ENCODE results near the gene LEMD1.
A peak's percentile ranks its signal among the peaks of the same experiment; 100 is the strongest.

The LEMD1 gene

DNA sequence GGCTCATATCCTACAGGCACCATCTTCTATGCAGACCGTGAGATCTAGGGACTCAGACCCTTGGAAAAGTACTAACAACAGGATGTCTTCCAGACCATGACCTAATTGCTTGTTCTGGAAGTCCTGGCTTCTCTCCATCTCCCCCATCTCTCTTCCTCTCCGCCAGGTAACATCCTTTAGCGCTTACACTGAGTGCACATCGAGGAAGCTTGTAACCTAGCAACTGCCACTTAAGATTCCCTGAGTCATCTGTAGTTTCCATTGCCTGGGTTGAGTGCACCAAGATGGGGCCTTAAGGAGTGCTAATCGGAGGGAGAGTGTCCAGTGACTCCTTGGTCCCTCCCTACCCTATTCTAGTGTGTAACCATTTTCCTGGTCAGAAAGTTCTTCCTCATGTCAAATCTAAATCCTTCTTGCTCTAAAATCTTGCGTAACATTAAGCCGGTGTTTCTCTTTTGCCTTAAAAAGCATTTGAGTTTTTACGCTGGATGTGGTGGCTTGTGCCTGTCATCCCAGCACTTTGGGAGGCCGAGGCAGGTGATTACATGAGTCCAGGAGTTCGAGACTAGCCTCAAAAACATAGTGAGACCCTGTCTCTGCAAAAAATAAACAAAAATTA, 74.8 kb downstream of the LEMD1 start:
- no peak for DNase-seq (ENCODE audit: low read depth)
- TF ChIP-seq, protein P1, sequence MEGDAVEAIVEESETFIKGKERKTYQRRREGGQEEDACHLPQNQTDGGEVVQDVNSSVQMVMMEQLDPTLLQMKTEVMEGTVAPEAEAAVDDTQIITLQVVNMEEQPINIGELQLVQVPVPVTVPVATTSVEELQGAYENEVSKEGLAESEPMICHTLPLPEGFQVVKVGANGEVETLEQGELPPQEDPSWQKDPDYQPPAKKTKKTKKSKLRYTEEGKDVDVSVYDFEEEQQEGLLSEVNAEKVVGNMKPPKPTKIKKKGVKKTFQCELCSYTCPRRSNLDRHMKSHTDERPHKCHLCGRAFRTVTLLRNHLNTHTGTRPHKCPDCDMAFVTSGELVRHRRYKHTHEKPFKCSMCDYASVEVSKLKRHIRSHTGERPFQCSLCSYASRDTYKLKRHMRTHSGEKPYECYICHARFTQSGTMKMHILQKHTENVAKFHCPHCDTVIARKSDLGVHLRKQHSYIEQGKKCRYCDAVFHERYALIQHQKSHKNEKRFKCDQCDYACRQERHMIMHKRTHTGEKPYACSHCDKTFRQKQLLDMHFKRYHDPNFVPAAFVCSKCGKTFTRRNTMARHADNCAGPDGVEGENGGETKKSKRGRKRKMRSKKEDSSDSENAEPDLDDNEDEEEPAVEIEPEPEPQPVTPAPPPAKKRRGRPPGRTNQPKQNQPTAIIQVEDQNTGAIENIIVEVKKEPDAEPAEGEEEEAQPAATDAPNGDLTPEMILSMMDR (IDR thresholded peaks at IDR 0.05; ENCODE audit: low read length, missing control alignments): no peak
- H3K4me3 ChIP-seq (replicated peaks; ENCODE audit: low read depth, low read length): no peak overlapping the region

GRCh38 chr1:205345761-205346160, 76.1 kb downstream of the LEMD1 start:
- H3K4me3 ChIP-seq (replicated peaks; ENCODE audit: low read depth, low read length): no peak overlapping the region
- TF ChIP-seq, protein P1 (IDR thresholded peaks at IDR 0.05; ENCODE audit: low read length, missing control alignments): no peak
- no peak for DNase-seq (ENCODE audit: low read depth)

DNA sequence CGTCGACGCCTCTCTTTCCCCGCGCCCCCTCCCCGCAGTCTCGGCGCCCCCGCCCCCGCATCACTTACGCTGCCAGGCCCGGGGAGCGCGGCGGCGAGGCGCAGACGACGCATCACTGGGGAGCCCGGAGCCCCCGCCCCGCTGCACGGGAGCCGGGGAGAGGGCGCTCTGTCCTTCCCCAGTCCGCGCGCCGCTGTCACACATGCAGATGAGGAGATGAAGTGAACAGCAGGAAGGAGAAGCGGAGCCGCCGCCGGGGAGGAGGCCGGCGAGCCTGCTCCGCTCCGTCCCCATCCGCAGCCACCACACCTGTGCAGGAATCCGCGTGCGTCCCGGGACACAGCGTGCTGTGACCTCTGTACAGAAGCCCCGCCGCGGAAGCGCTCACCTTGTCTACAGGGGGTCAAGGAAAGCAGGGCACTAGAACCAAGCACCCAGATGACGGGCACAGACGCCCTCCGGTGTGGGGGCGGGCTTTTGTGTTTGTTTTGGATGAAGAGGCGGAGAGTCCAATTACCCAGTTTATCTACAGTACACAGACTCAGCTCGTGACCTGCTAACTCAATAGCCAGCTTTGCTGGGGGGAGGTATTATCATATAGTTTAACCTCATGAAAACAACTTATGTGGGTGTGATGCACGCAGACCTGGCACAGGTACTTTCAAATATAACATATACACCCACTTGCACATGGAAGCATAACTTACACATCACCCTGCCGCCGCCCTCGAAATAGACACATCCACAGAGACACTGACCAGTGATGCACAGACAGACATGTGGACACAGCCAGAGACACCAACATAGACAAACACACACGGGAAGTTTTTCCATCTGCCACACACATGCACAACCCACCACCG, 77.6 kb downstream of the LEMD1 start:
- H3K4me3 ChIP-seq (replicated peaks; ENCODE audit: low read depth, low read length): peak overlapping the region; percentile 17
- TF ChIP-seq, protein P1 (IDR thresholded peaks at IDR 0.05; ENCODE audit: low read length, missing control alignments): no peak
- no peak for DNase-seq (ENCODE audit: low read depth)

DNA sequence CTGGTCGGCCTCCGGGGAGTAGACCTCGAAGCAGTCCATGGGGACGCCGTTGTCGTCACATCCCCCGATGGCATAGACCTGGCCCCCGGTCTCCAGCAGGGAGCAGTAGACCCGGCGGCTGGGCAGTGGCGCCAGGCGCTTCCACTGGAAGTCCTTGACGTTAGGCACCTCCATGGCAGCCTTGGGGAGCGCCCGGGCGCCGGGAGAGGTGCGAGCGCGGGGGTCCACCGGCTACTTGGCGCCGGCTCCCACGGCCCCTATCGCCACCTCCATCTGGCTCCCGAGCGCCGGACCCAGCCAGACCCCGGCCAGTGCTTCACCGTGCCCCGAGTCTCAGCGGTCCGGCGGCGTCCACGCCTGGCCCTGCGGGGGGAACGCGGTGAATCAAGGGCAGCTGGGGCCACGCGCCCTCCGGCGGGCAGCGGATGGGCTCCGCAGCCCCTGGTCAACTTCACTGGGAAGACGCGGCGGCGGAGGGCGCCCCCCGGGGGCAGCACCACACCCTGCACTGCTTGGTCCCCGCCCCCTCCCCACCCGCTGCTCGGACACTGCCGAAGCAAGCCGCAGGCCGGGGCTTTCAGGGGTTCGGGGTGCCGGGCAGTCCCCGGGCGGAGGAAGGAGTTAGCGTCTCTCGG, 78.3 kb downstream of the LEMD1 start:
- TF ChIP-seq, protein P1 (IDR thresholded peaks at IDR 0.05; ENCODE audit: low read length, missing control alignments): peak; percentile 20
- H3K4me3 ChIP-seq (replicated peaks; ENCODE audit: low read depth, low read length): no peak overlapping the region
- DNase-seq (ENCODE audit: low read depth): no peak

GRCh38 chr1:205342986-205343385, 78.9 kb downstream of the LEMD1 start:
- TF ChIP-seq, protein P1 (IDR thresholded peaks at IDR 0.05; ENCODE audit: low read length, missing control alignments): no peak
- H3K4me3 ChIP-seq (replicated peaks; ENCODE audit: low read depth, low read length): no peak overlapping the region
- no peak for DNase-seq (ENCODE audit: low read depth)

- DNase-seq (ENCODE audit: low read depth): no peak
- TF ChIP-seq, protein P1 (IDR thresholded peaks at IDR 0.05; ENCODE audit: low read length, missing control alignments): no peak
- H3K4me3 ChIP-seq (replicated peaks; ENCODE audit: low read depth, low read length): no peak overlapping the region
Measured at GRCh38 chr1:205340676-205341075, 81.2 kb downstream of the LEMD1 start.

Measured in fibroblast of pulmonary artery (primary cell).